Activated CD4-positive, alpha-beta T cell treated with anti-CD3 and anti-CD28 coated beads for 48 hours (primary cell): ENCODE measurements around the gene SORBS2.
A peak's percentile ranks its signal among the peaks of the same experiment; 100 is the strongest.

Source experiments
- DNase-seq: peaks from one replicate; pipeline ENCODE4 v3.0.0-alpha.2; 2020

Gene SORBS2

DNA sequence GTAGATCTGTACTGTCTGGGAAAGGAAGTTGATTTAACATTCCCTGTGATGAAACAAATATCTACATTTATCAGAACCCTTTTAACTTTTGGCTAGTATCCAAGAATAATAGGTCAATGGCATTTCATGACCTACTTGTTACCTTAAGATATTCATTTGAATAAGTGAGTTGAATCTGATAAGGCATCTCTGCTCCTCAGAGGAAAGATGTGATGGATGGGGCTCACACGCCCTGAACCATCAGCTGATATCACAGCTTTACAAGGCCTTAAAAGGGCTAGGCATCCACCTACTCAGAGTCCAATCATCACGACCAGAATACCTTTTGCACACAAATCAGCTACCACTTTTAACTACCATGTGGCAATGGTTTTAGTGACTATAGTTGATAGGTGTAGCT lies 186.5 kb downstream of the SORBS2 start:
- DNase-seq, result no peak

DNA sequence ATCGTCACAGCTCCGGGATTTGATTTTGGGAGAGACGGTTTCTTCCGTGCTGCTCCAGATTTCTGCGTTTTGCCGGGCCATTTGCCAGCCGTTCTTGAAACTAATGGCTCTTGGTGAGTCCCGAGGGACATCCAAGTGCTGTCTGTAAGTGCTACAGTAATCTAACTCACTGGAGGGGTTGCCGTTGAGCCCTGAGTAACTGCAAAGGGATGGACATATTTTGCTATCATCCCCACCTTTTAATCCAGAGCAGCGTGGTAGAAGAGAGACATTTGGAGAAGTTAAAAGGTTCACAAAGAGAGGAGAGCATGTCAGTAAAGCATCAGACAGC lies 187.8 kb downstream of the SORBS2 start:
- no peak for DNase-seq

DNA sequence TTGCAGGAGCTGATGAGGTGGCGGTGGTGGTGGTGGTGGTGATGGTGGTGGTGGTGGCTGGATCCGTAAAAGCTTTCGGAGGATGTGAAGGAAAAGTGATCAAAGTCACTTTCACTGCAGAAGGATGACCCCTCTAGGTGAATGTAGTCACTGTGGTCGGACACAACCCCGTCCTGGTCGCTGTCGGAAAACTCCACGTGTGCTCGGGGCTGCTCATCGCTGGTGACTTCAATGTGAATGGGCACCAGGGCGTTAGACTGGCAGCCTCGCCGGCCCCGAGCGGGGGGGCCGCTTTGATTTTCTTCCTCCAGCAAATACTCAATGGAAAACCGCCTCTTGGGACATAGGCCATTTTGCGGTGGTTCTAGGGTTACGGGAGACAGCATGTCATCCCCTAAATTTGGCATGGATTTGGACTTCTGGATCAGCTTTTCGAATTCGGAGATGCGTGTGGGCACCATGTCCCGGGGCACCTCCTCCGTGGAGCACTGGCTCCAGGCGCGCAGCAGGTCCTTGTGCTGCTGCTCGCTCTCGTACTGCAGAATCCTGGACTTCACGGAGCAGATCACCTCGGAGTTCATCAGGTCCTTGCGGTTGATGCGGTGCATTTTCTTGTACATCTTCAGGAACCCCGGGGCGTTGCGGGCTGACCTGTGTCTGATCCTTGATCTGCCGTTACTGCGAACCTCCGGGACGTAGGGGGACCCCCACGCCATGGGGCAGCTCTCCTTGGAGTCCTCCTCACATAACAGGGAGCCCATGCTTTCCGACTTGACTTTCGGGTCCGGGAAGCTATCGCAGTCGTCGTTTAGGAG lies 188.3 kb downstream of the SORBS2 start:
- no peak for DNase-seq

DNA sequence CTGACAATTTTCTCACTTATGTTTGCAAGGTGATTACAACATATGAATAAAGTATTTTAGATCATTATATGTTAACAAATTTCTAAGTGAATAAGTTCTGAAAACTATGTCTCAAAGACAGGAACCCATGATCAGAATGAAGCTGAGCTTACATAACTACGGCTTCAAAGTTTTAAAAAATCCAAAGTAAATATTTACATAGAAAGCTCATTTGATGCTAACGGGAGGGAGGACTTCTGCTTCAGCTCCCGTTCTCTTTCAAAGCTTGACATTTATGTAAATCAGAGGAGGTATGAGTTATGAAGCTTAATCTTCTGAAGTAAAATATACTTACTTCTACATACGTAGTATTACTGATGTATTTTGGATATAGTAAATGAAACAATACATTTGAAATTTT lies 203.8 kb downstream of the SORBS2 start:
- no peak for DNase-seq

DNA sequence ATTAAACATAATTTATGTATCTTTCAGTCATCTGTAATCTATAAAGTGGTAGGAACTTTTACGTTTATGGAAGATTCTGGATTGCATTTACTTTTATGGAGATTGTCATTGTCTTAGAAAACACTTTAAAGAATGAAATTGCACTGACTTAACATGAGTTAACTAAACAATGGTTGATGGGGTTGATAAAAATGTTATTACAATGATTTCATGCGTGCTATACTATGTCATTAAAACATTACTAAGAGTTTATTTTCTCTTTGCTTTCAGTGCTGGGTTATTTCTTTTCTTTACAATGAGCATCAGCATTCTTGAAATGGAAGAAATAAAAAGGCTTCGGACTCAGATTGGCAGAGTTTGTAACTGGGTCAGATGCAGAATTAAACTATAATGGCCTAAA lies 209.6 kb downstream of the SORBS2 start:
- no peak for DNase-seq

DNA sequence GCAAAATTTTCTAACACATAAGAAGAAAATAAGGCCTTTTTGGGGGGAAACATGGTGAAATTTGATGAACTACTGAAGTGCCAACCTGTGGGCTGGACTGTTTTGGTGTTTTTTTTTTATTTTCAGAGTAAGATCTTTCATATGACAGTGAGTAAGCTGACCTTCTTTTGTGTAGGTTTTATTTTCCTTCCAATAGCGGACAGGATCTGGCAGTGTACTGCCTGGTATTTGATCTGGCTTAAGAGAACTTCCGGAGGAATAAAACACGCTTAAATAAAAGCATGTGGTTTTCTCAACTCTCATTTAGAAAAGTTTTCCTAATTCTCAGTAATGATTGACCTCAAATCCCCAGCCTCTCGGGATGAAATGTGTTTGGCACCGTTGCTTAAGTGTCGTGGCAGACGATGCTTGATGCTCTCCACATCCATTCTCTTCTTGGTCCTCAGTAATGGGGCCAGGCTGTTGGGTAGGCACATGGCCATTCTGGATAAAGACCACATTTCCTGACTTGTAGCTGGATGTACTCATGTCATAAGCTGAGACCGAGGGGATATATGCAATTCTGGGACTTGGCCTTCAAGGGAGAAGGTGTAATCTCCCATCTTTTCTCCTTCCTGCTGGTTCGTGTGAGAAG lies 211.1 kb downstream of the SORBS2 start:
- DNase-seq, result no peak

DNA sequence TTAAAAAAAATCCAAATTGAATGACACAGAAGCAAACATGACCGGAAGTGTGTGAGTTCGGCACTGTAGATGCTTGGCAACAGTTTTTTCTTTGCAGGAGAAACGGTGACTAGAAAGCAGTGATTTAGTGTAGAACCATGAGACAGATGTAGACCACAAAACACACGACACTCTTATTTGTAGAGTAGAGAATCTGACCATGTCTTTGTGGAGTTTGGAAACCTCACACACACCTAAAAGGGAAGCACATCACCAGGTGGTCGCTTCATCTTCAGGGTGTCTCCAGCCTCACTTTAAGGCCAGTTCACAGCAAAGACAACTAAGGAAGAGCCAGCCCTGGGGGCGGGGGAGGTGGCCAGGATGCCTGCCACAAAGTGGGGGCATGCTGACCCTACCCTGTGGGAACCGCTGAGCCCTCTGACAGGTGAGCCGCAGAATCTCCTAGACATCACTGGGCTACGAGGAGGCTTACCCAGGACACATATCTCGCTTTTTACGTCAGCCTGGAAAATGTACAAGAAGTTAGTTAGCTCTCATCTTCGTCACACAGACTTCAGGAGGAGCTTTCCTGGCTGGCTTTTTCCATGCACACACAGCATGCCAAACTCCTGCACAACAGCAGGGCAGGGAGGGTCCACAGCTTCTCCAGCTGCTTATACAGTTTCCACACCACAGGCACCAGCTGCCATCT lies 212.3 kb downstream of the SORBS2 start:
- DNase-seq, result no peak

DNA sequence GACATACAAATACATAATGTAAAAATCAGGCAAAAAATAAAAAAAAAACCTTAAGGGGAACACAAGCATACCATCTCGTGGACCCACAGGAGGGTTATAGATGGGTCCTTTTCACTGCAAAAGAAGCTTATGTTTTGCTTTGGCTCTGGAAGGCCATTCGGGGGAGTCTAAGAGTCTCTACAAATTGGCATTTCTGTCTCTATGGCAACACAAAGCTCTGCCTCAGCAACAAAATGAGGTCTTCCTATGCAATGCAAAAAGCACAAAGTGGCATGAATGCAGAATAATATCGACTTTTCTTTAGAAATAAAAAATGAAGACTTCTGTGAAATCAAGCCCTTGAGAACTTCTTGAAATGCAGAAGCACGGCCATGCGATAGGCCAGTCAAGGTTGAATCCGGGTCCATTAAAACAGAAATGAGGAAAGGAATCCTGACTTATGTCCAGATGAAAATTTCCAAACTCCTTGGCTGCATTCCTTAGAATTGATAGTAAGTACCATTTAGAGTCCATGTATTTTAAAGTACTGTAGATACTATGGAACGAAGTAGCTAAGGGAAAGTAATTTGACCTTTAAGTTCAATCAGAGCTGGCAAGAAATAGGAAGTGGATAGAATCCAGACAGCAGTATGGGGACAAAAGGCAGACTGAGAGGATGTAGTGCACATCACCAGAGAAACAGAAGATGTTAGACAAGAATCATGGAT lies 213.0 kb downstream of the SORBS2 start:
- DNase-seq, result no peak

DNA sequence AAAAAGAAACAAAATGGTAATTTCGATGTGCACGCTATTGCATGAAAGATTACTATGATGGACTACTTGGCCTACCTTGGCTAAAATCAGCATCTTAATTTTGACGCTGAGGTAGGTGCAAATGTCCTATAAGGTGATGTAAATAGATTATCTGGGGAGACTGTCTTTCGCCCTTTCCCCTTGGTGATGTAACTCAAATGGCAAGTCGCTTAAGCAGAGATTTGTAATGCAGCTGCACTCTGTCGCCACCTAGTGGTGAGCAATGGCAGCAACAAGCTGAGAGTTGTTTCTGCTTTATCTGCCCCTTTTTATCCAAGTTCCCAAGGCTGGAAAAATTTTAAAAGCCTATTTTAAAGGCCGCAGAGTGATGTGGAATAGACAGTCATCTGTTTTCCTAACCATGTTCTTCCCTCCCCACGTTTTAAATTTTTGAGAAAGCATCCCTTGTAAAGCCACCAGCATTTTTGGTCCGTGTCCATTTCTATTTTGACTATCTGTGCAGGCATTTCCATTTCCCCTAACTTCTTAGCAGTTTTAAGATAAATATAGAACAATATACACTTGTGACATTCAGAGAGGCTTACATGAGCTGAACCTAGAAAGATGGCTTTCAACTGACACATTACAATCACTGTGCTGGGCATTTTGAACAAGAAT lies 214.3 kb downstream of the SORBS2 start:
- DNase-seq, result peak; percentile 72

DNA sequence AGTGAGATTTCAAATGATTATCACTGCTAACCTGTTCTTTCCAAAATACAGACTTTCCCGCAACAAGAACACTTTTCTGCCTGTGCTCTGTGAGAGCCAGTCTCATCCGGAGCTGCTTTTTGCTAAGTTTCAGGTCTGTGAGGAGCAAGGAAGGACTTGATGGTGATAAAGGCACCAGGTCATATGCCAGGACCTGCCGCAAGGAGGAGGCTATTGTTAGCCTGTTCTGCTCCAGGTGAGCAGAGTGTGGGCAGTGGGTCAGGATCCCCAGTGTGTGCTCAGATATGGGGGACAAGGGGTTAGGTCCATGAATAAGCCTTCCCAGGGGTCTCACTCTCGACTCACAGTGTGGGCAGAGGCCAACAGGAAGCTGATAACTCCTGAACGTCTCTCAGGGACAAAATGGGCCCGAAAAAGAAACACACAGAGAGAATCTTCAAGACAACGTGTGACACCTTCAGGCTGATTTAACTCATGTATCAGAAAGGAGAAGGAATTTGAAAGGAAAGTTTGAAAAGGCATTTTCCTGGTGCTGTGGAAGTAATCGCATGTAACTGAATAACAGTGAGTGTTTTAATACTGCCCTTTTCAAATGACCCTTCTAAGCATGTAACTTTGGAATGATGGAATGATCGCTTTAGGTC lies 219.0 kb downstream of the SORBS2 start:
- no peak for DNase-seq

DNA sequence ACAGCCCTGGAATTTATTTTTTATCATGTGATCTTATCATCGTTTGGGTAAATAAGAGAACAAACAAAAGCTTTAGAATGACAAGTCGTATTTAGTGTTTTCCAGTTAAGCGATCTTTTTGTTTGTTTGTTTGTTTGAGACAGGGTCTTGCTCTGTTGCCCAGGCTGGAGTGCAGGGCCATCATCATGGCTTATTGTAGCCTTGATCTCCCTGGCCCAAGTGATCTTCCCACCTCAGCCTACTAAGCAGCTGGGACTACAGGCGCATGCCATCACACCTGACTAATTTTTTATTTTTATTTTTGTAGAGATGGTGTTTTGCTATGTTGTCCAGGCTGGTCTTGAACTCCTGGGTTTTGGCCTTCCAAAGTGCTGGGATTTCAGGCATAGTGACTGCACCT lies 219.6 kb downstream of the SORBS2 start:
- DNase-seq, result no peak

DNA sequence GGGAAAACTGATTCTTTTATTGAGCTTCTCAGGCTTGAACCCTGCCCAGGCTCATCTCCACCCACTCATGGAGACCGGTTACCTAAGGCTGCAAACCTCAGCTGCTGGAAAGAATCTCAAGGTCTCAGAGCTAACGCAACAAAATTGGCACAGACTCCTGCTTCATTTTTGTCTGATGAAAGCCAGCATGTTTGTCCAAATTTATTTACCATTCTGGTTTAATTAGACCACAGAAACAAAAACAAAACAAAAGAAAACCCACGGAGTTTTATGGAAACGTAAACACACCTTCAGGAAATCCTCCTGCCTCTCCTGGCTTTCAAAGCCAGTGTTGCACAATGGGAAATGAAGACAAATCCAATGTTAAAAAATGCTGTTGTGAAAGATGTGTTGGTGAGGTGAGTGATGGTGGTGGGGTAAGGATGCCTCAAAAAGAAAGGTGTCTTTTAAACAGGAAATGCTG lies 220.3 kb downstream of the SORBS2 start:
- no peak for DNase-seq

DNA sequence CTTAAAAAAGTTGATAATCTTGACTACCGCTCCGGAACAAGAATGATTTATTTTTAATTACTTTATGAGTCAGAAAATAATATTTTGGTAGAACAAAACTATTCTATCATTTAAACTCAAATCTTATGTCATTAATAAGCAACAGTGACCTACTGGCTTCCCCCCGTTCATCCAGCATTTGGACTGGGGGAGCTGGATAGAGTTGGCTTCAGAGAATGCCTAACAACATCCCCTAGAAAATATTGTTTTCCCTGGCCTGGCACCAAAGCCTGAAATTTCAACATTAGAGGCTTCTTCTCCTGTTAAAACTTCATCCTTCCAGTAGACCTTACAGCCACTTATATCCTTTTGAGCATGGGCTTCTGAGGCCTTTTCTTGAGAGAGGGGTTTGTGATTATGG lies 221.0 kb downstream of the SORBS2 start:
- DNase-seq, result no peak

DNA sequence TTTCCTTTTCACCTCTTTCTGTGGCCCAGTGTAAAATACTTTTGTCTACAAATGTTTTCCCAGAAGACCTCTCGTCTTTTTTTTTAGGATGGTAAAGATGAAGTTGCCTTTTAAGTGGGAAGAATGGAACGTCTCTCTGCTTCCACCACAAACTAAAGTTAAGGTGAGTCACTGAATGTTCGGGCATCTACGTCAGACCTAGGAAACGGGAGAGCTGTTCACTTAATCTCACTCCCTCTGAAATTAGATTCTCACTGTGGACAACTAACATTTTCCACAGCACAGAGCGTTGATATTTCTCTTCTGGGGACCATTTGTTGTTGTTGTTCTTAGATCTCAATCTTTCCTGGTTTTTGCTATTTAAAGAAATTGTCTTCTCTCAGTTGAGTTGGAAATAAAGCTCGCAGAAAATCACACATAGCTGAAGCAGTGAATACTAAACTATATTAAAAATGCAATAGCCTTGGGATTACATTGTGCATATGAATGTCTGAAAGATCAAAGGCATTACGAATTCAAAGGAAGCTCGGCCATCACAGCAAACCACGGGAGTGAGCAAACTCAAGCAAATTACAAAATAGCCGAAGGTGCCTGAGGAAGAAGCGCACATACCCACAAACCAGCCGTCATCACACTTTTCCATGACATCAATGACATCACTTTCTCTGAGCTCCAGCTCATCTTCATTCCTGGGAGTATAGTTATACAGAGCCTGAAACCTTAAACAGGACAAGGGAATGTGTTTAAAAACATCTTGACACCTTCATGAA lies 222.7 kb downstream of the SORBS2 start:
- DNase-seq, result no peak

DNA sequence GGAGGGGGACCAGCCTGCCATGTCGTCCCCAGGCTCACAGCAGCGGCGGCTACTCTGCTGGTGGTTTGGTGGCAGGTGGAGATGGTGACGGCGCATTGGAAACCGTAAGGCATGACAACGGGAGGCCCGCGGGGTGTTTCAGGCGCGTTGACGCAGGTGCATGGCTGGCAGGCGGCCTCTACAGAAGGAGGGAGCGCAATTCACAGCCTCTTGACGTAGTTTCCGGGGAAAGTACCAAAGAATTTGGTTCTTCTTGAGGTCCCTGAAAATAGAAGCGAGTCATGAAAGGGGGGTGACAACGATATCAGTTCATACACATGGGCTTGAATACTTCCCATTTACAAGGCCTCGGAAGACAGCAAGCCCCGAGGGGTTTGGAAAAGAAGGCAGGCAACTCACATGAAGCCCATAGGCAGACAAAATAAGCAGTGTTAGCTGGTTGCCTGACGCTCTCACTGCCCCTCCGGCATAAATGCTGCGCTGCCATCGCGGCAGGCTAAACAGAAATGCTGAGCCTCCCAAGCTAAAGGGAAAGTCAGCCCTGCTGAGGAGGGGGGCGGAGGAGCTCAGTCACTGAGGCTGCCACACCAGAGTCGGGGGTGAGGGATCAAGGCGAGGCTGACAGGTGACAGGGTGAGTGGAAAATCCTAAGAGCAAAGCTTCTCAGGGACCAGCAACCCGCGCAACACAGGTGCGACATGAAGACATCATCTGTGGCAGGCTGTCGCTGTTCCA lies 224.4 kb downstream of the SORBS2 start:
- peak; percentile 89 for DNase-seq

DNA sequence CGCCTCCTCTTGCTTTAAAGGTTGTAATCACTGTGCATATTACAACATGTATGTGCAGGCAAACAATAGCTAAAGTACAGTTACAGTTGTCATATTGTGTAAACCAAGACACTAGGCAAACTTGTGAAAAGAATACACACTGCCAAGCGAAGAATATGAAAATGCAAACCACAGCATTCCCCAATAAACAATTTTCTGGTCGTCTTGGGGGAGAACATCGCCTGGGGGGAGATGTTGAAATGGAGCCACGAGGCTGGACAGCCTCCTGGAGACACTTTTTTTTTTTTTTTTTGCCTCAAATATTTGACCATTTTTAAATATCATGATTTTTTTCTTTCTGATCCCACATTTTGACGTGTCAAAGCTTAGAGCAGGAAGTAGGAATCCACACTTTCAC lies 225.0 kb downstream of the SORBS2 start:
- DNase-seq, result no peak

DNA sequence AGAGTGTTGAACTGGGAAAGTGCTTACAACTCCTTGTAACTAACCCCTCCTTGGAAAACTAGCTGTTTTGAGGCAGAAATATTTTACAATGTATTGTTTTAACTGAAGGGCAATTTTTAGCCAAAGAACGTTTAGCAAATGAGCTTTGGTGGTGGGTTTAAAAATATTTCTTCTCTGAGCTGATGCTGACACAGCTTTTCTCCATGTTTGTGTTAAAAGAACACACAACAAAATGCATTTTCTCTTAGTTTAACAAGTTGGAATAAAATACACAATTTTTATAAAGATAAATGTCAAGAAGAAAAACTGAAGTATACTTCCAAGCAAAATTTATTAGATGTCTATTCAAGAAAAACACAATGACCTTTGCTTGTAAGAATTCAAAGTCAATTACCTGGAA lies 226.8 kb downstream of the SORBS2 start:
- DNase-seq, result no peak

DNA sequence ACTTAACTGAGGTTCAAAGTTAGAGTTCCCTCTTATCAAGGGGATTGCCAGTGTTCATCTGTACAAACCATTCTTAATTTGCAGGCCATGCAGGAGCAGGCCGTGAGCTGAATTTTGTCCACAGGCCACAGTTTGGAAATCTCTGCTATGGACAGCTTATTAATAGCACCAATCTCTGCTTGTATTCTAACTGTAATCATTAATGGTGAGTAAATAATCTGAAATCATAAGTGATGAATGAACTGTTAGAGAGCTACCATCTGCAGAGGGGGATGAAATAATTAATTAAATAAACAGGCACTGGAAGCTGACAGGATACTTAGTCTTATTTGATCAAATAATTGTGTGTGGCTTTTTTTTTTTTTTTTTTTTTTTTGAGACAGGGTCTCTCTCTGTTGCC lies 228.2 kb downstream of the SORBS2 start:
- no peak for DNase-seq

DNA sequence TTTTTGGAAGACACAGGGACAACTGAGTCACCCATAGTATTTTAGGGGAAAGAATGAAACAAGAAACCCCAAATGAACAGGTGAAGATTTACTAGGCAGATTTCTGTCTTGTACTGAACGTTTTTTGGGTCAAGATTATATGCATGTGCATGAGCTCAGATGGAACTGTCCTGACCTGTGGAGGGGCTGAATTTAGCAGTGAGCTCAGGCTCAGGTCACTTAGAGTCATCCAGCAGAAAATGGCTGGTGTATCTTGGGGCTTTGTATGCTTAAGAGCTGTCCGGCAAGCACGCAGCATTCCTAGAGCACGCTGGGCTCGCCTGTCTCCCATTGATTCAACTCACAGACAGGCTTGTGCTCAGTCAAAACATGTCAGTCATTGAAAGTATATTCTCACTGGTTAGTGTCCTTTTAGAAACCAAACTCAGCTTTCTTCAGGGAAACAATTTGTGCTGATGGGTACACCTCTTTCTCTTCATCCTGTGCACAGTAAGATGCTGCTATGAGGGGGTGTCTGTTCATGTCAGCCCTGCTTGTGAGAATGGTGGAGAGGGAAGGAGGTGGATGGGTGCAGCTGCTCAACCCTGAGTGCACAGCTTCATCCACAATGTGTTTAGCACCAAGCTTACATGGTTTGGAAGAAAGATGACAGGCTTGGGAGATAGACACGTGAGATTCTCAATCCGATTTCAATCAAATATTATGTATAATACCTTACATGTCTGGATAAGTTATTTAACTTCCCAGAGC lies 229.2 kb downstream of the SORBS2 start:
- DNase-seq, result no peak

DNA sequence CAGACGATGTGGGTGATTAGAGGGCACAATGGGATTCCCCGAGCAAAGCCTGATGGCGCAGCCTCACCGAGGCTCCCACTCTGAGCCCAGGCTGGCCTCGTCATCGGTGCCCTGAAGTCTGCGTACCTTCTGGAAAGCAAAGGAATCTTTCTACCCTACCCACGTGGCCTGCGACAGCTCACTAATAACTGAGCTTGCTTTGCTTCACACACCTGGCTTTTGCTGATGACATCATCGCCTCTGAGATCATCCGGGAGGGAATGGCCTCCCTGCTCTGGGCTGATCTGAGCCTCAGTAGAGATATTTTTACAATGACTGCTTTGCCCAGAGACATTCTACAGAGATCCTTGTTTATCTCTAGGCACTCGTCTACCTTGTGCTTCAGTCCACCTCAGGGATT lies 231.3 kb downstream of the SORBS2 start:
- DNase-seq, result no peak
